ENCODE results near the gene PPFIBP2. TPM values are rescaled to one million over a fixed set of nuclear protein-coding genes. Genes with fewer than 3 reads are reported as not detected.

PPFIBP2 gene
- total RNA-seq, 1 donor from 2014 or later: 1.6 TPM

DNA sequence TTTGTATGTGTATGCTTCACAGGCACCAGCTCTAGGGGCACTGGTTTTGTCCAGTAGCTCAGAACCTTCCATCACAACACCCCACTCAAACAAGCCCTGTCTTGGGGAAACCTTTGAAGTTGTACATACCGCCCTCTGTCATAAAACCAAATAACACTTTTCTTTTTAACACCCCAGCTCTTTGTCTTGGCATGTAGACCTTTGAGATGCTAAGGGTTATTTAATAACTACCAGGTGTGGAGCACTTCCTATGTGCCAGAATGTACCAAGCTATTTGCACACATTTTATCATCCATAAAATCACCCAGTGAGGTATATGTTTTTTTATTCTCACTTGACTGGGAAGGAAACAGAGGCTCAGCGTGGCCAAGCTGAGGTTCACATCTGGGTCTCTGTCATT is 108.9 kb downstream of the PPFIBP2 start:
- intact Hi-C loops (cut with micrococcal nuclease): no loop called here
- H3K36me3 Mint-ChIP-seq (ENCODE audit: low read depth): no peaks in the 10 kb centered on the region
- H3K27ac Mint-ChIP-seq: no peak overlapping the region
- H3K27me3 Mint-ChIP-seq: no peaks in the 10 kb centered on the region
- no peak overlapping the region for H3K4me3 Mint-ChIP-seq
- H3K9me3 Mint-ChIP-seq: no peaks in the 10 kb centered on the region
- no peaks in the 10 kb centered on the region for H3K4me1 Mint-ChIP-seq
- no peak for DNase-seq

DNA sequence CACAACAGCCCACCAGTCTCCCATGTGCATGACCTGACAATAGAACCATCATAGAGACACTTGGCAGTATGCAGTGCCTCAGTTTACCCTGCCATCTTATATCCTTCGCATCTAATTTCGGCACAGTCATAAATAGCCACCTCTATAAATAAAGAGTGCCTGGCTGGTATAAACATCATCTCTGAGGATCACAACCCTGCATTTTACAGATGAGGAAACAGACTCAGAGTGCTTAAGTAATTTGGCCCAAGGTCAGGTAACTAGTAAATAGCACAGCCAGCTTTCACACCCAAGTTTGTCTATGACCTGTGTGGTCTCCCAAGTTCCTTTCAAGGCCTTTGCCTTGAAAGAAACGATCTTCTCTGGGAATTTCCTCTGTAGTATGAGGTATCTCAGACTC is 114.9 kb downstream of the PPFIBP2 start:
- Mint-ChIP-seq H3K4me3 (no peak overlapping the region), H3K36me3 (ENCODE audit: low read depth) (no peaks in the 10 kb centered on the region), H3K27ac (no peak overlapping the region), H3K27me3 (no peaks in the 10 kb centered on the region), H3K4me1 (no peaks in the 10 kb centered on the region), H3K9me3 (no peaks in the 10 kb centered on the region)
- intact Hi-C loops (cut with micrococcal nuclease): no loop called here
- DNase-seq: no peak

DNA sequence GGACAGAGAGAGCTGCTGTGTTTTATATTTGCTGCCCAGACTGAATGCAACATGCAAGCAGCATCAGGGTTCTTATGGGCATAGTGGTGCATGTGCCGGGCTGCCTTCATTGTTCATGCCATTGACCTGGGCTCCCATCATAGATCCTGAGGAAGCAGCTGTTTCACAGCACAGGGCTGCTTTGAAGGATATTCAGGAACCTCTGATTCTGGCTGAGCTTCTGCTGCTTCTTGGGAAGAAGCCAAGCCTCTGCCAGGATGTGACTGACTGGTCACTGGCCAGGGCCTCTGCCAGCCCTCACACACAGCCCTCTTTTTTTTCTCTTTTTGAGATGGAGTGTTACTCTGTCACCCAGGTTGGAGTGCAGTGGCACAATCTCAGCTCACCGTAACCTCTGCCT is 116.2 kb downstream of the PPFIBP2 start:
- Mint-ChIP-seq H3K27me3 (no peaks in the 10 kb centered on the region), H3K4me3 (no peak overlapping the region), H3K36me3 (ENCODE audit: low read depth) (no peaks in the 10 kb centered on the region), H3K4me1 (no peaks in the 10 kb centered on the region), H3K27ac (no peak overlapping the region), H3K9me3 (no peaks in the 10 kb centered on the region)
- no peak for DNase-seq
- intact Hi-C loops (cut with micrococcal nuclease): no loop called here

DNA sequence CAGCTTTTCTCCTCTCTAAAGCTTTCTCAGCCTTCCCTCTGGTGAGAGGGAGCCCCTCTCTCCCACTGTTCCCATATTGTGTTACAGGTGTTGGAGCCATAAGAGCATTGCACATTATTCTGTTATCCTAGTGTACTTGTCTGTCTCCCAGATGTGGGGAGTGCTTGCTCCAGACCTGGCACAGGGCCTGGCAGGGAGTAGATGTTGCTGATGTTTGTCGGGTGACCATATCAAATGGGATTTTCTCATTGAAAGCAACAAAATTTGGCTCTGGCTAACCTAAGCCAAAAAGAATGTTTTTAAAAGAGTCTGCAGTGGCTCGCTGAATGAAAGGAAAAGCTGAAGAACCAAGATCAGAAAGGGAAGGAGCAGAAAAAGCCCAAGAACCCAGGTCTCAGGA is 118.4 kb downstream of the PPFIBP2 start:
- Mint-ChIP-seq H3K36me3 (ENCODE audit: low read depth) (no peaks in the 10 kb centered on the region), H3K27ac (no peak overlapping the region), H3K4me3 (no peak overlapping the region), H3K27me3 (no peaks in the 10 kb centered on the region), H3K4me1 (no peaks in the 10 kb centered on the region), H3K9me3 (no peaks in the 10 kb centered on the region)
- intact Hi-C loops (cut with micrococcal nuclease): no loop called here
- no peak for DNase-seq

DNA sequence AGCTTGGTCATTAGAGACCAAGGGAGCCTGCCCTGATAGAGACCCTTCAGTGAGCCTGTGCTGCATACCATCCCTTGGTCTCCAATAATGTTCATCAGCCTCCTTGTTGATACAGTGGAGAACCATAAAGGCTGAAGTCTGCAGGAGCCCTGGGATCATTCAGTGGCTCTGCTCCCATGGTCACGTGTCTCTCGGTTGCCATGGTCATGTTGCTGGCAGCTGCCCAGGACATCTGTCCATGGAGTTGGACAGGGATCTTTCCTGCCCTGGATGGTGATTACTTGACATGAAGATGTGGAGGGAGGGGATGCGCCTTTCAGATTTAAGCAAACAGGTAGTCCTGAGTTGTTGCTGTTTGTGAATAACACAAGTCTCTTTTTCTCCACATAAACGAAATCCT is 121.3 kb downstream of the PPFIBP2 start:
- Mint-ChIP-seq H3K4me1 (no peaks in the 10 kb centered on the region), H3K4me3 (no peak overlapping the region), H3K27me3 (no peaks in the 10 kb centered on the region), H3K27ac (no peak overlapping the region), H3K36me3 (ENCODE audit: low read depth) (no peaks in the 10 kb centered on the region), H3K9me3 (no peaks in the 10 kb centered on the region)
- intact Hi-C loops (cut with micrococcal nuclease): no loop called here
- DNase-seq: no peak

DNA sequence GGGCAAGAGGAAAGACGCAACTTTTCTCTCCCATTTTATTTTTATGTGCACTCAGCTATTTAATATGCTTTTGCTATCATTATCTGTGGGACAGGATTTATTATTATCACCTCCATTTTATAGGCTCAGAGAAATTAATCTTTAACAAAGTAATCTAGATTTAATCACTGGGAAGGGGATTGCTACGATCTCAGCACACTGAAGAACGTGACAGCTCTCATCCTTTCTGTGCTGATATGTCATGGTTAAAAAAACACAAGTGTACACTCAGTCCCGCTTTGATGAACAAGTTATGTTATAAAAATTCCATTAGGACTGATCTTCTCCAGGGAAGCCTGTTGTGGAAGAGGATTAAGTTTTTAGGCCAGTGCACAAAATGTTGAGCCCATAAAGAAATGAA is 121.9 kb downstream of the PPFIBP2 start:
- H3K27me3 Mint-ChIP-seq: no peaks in the 10 kb centered on the region
- intact Hi-C loops (cut with micrococcal nuclease): no loop called here
- no peak for DNase-seq
- no peaks in the 10 kb centered on the region for H3K9me3 Mint-ChIP-seq
- no peak overlapping the region for H3K27ac Mint-ChIP-seq
- H3K36me3 Mint-ChIP-seq (ENCODE audit: low read depth): no peaks in the 10 kb centered on the region
- H3K4me1 Mint-ChIP-seq: no peaks in the 10 kb centered on the region
- no peak overlapping the region for H3K4me3 Mint-ChIP-seq

DNA sequence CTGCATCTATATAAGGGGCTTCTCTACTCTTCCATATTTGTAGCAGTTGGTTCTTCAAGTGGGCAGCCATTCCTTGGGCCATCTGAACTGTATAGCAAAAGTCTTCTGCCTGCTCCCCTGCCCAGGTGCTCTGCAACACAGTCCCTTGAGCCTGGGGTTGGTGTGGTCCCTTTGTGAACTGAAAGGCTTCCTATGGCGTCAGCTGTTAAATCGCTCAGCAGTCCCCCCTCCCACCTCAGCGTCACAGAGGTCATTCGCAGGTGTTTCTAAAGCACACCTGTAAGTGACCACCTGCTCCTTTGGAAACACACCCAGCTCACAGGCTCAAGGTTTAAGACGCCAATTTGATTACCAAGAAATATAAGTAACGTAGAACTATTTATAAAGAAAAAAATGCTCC is 122.6 kb downstream of the PPFIBP2 start:
- H3K36me3 Mint-ChIP-seq (ENCODE audit: low read depth): no peaks in the 10 kb centered on the region
- H3K9me3 Mint-ChIP-seq: no peaks in the 10 kb centered on the region
- no peak for DNase-seq
- intact Hi-C loops (cut with micrococcal nuclease): no loop called here
- no peaks in the 10 kb centered on the region for H3K27me3 Mint-ChIP-seq
- H3K27ac Mint-ChIP-seq: no peak overlapping the region
- H3K4me1 Mint-ChIP-seq: no peaks in the 10 kb centered on the region
- no peak overlapping the region for H3K4me3 Mint-ChIP-seq

DNA sequence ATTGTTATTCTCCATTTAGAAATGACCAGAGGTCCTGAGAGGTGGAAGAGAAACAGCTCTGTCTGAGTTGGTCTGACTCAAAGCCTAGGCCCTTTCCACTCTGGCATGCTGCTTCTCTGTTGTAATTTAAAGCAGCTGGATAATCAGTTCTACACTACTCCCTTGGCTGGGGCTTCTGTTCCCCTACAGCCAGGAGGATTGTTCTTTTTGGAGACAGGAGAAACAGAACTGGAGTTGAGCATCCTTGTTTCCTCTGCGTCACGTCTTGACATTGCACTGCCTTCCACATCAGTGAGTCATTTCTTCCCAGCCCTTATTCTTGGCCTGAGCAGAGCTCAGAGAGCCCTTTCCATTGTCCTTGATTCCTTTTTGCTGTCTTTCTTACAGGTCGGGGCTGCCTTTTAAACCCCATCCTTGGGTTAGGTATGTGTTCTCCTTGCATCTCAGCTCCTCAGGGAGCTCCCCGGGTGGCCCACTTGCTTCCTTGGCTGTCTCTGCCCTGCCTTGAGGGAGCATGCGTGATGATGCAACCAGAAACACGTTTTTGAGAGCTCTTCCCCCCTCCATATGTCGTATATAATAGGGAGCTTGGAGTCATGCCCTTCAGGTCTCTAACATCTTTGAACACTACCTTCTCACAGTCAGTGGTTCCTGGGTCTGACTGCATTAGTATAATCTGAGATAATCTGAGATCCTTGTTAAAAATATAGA is 123.8 kb downstream of the PPFIBP2 start:
- H3K36me3 Mint-ChIP-seq (ENCODE audit: low read depth): no peaks in the 10 kb centered on the region
- no peak for DNase-seq
- no peaks in the 10 kb centered on the region for H3K27me3 Mint-ChIP-seq
- no peaks in the 10 kb centered on the region for H3K9me3 Mint-ChIP-seq
- intact Hi-C loops (cut with micrococcal nuclease): no loop called here
- no peaks in the 10 kb centered on the region for H3K4me1 Mint-ChIP-seq
- H3K27ac Mint-ChIP-seq: no peak overlapping the region
- no peak overlapping the region for H3K4me3 Mint-ChIP-seq

DNA sequence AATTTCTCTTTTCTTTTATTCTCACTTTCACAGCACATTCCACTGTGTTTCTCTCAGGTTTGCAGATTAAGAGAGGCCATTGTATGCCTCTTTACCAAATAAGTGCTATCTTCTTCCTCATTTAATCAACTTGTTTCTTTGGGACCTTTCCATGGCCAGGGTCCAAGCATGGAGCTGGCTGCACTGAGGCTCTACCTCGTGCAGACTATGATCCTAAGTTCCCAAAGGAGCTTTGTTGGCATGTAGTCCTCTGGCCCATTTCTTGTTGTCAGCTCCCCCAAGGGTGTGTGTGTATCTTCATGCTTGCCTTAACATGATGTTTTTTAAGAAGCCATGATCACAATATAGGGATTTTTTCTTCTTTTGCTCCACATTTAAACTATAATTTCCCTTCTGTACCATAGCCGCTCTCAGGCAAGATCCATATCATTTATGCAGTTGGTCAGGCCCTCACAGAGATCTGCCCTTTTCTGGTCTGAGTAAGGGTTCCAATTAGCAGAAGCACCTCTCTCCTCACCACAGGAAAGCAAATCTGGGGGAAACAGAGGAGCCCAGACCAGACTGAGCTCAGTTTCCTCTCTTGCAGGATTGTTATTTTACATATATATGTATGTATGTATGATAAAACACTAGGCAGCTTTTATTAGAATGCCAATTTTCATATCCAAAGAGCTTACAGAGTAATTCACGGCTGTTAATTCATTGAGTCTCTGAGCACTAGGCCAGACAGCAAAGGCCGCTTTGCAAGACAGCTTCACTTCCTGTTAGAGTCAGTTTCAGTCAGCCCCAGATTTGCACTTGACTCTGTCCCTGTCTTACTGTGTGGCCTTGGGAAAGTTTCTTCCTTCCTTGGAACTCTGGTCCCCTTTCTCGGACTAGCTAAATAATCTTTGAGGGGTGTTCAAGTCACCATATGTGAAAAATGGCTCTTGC is 125.2 kb downstream of the PPFIBP2 start:
- Mint-ChIP-seq H3K4me1 (no peaks in the 10 kb centered on the region), H3K27ac (no peak overlapping the region), H3K36me3 (ENCODE audit: low read depth) (no peaks in the 10 kb centered on the region), H3K27me3 (no peaks in the 10 kb centered on the region), H3K4me3 (no peak overlapping the region), H3K9me3 (no peaks in the 10 kb centered on the region)
- DNase-seq: no peak
- intact Hi-C loops (cut with micrococcal nuclease): no loop called here

DNA sequence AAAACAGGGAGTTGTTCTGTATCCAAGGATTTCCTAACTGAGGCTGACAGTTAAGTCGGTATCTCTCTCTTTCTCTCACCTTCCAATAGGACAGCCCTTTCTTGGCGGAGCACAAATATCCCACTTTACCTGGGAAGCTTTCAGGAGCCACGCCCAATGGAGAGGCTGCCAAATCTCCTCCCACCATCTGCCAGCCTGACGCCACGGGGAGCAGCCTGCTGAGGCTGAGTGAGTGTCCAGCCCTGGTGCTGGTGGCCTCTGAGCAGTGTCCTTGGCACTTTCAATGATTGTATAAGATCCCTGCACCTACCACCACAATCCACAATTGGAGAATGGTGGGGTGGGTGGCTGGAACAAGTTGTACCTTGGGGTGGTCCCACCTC is 125.8 kb downstream of the PPFIBP2 start:
- Mint-ChIP-seq H3K4me1 (no peaks in the 10 kb centered on the region), H3K9me3 (no peaks in the 10 kb centered on the region), H3K4me3 (no peak overlapping the region), H3K27me3 (no peaks in the 10 kb centered on the region), H3K36me3 (ENCODE audit: low read depth) (no peaks in the 10 kb centered on the region), H3K27ac (no peak overlapping the region)
- DNase-seq: no peak
- intact Hi-C loops (cut with micrococcal nuclease): no loop called here

DNA sequence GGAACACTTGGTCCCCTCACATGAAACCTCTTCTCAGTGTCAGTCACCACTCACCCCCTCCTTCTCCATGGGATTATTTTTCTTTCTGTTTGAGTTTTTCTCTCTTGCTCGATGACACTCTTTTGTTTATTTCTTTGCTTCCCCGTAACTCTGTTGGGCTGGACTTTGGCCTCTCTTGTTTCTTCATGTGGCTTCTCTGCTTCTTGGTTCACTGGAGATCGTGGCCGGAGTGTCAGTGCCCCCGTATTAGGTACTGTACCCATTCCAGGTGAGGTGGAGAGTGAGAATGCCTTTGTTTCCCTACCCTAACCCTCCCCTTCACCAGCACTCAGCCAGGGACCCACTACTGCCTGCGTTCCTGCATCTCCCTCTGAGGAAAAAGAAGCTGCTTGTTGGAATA is 127.0 kb downstream of the PPFIBP2 start:
- H3K27me3 Mint-ChIP-seq: no peaks in the 10 kb centered on the region
- H3K9me3 Mint-ChIP-seq: no peaks in the 10 kb centered on the region
- no peak for DNase-seq
- H3K36me3 Mint-ChIP-seq (ENCODE audit: low read depth): no peaks in the 10 kb centered on the region
- no peak overlapping the region for H3K4me3 Mint-ChIP-seq
- H3K4me1 Mint-ChIP-seq: no peaks in the 10 kb centered on the region
- intact Hi-C loops (cut with micrococcal nuclease): no loop called here
- H3K27ac Mint-ChIP-seq: no peak overlapping the region

DNA sequence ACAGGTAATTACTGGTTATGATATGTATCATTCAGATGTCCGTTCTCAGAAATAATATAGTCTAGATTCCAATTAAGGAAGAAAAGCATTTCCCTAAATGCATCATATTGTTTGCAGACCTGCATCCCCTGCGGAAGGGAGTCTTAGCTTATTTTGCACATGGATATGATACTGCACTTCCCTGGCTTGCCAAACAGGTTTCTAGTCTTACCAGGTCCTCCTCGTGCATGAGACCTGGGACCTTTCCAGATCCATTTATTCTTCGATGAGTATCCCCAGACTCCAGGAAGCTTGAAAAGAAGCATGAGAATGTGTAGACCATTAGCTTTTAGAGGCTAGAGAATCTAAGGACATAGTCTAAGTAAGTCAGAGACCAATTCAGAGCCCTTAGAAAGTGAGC is 128.9 kb downstream of the PPFIBP2 start:
- H3K4me1 Mint-ChIP-seq: no peaks in the 10 kb centered on the region
- H3K27ac Mint-ChIP-seq: no peak overlapping the region
- H3K27me3 Mint-ChIP-seq: no peaks in the 10 kb centered on the region
- no peaks in the 10 kb centered on the region for H3K9me3 Mint-ChIP-seq
- intact Hi-C loops (cut with micrococcal nuclease): no loop called here
- H3K36me3 Mint-ChIP-seq (ENCODE audit: low read depth): no peaks in the 10 kb centered on the region
- no peak for DNase-seq
- no peak overlapping the region for H3K4me3 Mint-ChIP-seq

DNA sequence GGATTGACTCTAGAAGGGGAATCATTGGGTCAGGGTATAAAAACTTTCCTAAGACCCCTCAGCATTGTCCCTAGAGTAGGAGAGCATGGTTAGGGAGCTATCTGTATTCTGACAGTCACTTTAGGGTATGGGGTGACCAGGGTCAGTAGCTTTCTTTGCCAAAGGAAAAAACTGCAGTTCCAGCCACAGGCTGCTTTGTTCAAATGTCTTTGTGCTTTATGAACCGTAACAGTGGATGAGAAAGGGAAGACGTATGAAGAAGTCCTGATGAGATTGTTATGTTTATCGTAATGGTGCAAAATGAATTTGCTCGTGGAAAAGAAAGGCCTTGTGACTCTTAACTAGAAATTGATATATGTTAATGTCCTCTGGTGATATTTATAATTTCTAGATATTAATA is 129.5 kb downstream of the PPFIBP2 start:
- Mint-ChIP-seq H3K4me1 (no peaks in the 10 kb centered on the region), H3K9me3 (no peaks in the 10 kb centered on the region), H3K27ac (no peak overlapping the region), H3K36me3 (ENCODE audit: low read depth) (no peaks in the 10 kb centered on the region), H3K27me3 (no peaks in the 10 kb centered on the region), H3K4me3 (no peak overlapping the region)
- no peak for DNase-seq
- intact Hi-C loops (cut with micrococcal nuclease): no loop called here

DNA sequence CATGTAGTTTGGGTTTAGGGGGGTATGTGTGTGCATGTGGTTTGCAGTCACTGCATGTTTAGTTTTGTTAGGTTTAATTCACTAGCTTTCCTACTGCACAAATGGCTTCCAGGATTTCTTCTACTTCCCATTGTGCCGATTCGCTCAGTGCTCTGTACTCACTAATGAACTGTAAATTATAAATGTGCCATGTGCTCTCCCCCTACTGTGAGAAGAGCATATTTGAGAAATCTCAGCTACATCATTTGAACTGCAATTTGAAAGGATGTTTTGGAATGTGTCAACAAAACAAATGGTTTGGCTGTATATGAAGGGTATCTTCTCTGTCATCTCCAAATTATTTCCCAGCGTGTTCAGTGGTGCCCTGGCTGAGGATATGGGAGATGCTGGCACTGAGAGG is 131.4 kb downstream of the PPFIBP2 start:
- intact Hi-C loops (cut with micrococcal nuclease): no loop called here
- Mint-ChIP-seq H3K27me3 (no peaks in the 10 kb centered on the region), H3K27ac (no peak overlapping the region), H3K4me3 (no peak overlapping the region), H3K4me1 (no peaks in the 10 kb centered on the region), H3K9me3 (no peaks in the 10 kb centered on the region), H3K36me3 (ENCODE audit: low read depth) (no peaks in the 10 kb centered on the region)
- no peak for DNase-seq
